MCF 10A (cell line): Measurements from ENCODE around the gene SMOC2. TPM values are rescaled to one million over a fixed set of nuclear protein-coding genes. Genes with fewer than 3 reads are reported as not detected.

Experiments
- BruUV-seq: library from RNA; stranded (reverse); fragments of 400-500 nt; replicated peaks from 2 replicates; lab custom pipeline; 2021; lab: Mats Ljungman, UMichigan
- CTCF ChIA-PET: fragments of 300-600 bp; sonication (Branson Sonifier 250); formaldehyde crosslinking; extraction: SDS; loops from one replicate; lab custom pipeline; 2021; ENCODE audit warnings: antibody characterized with exemption, inconsistent platforms; lab: Yijun Ruan, JAX
- POLR2A ChIA-PET: fragments of 300-600, 350-650 bp; sonication (Branson Sonifier 250); formaldehyde crosslinking; extraction: SDS; loops from one replicate; lab custom pipeline; 2020; ENCODE audit warnings: antibody characterized with exemption, inconsistent platforms; lab: Yijun Ruan, JAX
- DNase-seq: peaks from one replicate; pipeline ENCODE4 v3.0.0-alpha.2; 2018; ENCODE audit not compliant: unreplicated experiment
- H3K27ac Mint-ChIP-seq: one replicate; pipeline ENCODE4 v1.8.0; 2022; ENCODE audit warnings: mild to moderate bottlenecking, low read depth, mixed read lengths; ENCODE audit not compliant: unreplicated experiment
- H3K27me3 Mint-ChIP-seq: one replicate; pipeline ENCODE4 v1.8.0; 2022; ENCODE audit warnings: mixed read lengths; ENCODE audit not compliant: insufficient read depth, unreplicated experiment
- H3K36me3 Mint-ChIP-seq: one replicate; pipeline ENCODE4 v1.8.0; 2022; ENCODE audit warnings: mild to moderate bottlenecking, moderate library complexity, mixed read lengths; ENCODE audit not compliant: insufficient read depth, unreplicated experiment
- H3K4me1 Mint-ChIP-seq: one replicate; pipeline ENCODE4 v1.8.0; 2022; ENCODE audit warnings: mixed read lengths; ENCODE audit not compliant: insufficient read depth, unreplicated experiment
- H3K4me3 Mint-ChIP-seq: one replicate; pipeline ENCODE4 v1.8.0; 2022; ENCODE audit warnings: mild to moderate bottlenecking, moderate library complexity, mixed read lengths; ENCODE audit not compliant: unreplicated experiment
- H3K9me3 Mint-ChIP-seq: one replicate; pipeline ENCODE4 v1.8.0; 2022; ENCODE audit warnings: mixed read lengths; ENCODE audit not compliant: unreplicated experiment
- intact Hi-C: fragments of 100-400 bp; cut with micrococcal nuclease; formaldehyde crosslinking; loops from 2 replicates; pipeline ENCODE4 v1.14.1; 2022
- total RNA-seq: library from RNA; stranded (reverse); gene quantifications from 2 replicates; pipeline ENCODE4 v1.2.3, GENCODE V29; 2022
- TF ChIP-seq, protein P1 (sequence below): fragments of 200-600 bp; IDR thresholded peaks from one replicate; pipeline ENCODE4 v1.8.0; 2022; ENCODE audit warnings: antibody characterized with exemption, mild to moderate bottlenecking; ENCODE audit not compliant: unreplicated experiment

Gene SMOC2
- total RNA-seq, 1 experiment from 2014 or later = not detected

DNA sequence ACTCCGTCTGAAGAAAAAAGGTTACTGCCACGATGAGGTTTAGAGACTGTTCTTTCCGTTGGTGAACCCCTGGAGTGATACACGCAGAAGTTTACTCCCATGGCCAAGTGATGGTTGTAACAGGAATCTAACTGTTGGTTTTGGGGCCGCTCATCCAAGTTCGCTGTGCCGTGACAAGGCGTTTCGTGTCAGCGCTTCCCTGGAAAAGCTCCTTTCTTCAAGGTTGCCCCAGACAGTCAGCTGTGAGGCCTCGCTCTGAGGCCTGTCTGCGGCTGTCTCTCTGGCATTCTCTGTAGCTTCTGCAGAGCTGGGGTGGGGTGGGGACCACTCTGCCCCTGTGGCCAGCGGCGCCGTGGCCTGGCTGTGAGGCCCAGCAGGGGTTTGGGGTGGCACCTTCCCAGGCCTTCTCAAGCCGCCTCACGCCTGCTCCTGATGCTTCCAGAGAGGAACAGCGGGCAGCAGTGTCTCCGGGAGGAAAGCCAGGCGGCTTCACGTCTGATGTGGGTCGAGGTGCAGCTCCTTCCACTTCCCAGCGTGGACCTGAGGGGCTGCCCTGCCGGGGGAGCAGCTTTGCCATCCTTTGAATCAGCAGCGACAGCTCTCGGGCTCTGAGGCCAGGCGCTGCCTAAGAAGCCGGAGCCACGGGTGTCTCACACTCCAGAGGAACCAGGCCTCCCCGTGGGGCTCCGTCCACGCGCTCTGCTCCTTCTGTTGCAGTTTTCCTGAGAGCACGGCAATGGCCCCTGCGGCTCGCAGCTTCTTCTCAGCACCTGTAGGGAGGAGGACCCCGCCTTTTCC, 76.2 kb downstream of the SMOC2 start:
- Mint-ChIP-seq H3K27me3 (peaks cover 59% of the 10 kb centered on the region), H3K4me3 (no peak overlapping the region), H3K27ac (no peak overlapping the region), H3K9me3 (no peaks in the 10 kb centered on the region), H3K36me3 (no peaks in the 10 kb centered on the region), H3K4me1 (no peaks in the 10 kb centered on the region)
- no peak for DNase-seq
- no TSS peak for BruUV-seq
- POLR2A ChIA-PET = no interaction called here
- CTCF ChIA-PET = no interaction called here
- intact Hi-C loops = no loop called here
- TF ChIP-seq, protein P1, sequence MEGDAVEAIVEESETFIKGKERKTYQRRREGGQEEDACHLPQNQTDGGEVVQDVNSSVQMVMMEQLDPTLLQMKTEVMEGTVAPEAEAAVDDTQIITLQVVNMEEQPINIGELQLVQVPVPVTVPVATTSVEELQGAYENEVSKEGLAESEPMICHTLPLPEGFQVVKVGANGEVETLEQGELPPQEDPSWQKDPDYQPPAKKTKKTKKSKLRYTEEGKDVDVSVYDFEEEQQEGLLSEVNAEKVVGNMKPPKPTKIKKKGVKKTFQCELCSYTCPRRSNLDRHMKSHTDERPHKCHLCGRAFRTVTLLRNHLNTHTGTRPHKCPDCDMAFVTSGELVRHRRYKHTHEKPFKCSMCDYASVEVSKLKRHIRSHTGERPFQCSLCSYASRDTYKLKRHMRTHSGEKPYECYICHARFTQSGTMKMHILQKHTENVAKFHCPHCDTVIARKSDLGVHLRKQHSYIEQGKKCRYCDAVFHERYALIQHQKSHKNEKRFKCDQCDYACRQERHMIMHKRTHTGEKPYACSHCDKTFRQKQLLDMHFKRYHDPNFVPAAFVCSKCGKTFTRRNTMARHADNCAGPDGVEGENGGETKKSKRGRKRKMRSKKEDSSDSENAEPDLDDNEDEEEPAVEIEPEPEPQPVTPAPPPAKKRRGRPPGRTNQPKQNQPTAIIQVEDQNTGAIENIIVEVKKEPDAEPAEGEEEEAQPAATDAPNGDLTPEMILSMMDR = no peak

DNA sequence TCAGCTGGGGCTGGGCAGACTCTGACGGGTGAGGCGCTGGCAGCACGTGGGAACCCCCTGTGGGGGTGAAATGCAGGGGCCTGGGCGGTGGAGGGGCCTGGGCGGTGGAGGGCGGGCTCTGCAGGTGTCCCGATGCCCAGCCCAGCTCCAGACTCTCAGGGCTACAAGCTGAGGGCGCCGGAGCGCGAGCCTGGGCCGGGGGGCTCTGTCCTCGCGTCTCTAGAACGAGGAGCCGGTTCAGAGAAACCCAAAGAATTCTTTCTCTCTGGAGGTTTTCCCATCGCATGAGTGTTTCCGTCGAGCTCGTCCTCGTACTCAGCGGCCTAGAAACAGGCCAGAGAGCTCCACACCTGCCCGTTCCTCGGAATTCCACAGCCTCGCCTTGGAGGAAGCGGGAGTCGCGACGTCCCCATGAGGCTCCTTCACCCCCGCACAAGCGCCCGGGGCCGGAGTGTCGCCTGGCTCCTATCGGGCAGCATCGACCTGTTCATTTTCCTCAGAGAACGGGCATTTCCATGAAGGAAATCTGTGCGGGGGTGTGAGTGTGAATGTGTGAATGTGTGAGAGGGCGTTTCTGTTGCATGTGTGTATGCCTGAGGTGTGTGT, 76.9 kb downstream of the SMOC2 start:
- Mint-ChIP-seq H3K9me3 (no peaks in the 10 kb centered on the region), H3K4me3 (no peak overlapping the region), H3K27ac (no peak overlapping the region), H3K4me1 (no peaks in the 10 kb centered on the region), H3K27me3 (peaks cover 66% of the 10 kb centered on the region), H3K36me3 (no peaks in the 10 kb centered on the region)
- TF ChIP-seq, protein P1 = no peak
- POLR2A ChIA-PET = interaction anchor here (0.7 kb wide), 1 partner anchor 14 kb away, joined by 3 read pairs; no protein-coding TSS in a partner anchor
- CTCF ChIA-PET = no interaction called here
- intact Hi-C loops = no loop called here
- BruUV-seq = no TSS peak
- no peak for DNase-seq

DNA sequence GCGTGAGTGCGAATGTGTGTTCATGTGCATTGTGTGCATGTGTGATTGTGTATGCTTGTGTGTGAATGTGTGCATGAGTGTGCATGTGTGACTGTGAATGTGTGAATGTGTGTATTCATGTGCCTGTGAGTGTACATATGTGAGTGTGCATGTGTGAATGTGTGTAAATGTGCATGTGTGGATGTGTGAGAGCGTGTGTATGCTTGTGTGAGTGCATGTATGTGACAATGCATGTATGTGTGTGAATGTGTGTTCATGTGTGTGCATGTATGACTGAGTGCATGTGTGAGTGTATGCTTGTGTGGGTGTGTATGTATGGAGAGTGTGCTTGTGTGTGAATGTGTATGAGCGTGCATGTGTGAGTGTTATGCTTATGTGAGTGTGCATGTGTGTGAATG, 77.4 kb downstream of the SMOC2 start:
- Mint-ChIP-seq H3K4me1 (no peaks in the 10 kb centered on the region), H3K9me3 (no peaks in the 10 kb centered on the region), H3K27me3 (peaks cover 66% of the 10 kb centered on the region), H3K36me3 (no peaks in the 10 kb centered on the region), H3K4me3 (no peak overlapping the region), H3K27ac (no peak overlapping the region)
- ChIA-PET CTCF (no interaction called here), POLR2A (interaction anchor here (0.7 kb wide), 1 partner anchor 14 kb away, joined by 3 read pairs; no protein-coding TSS in a partner anchor)
- TF ChIP-seq, protein P1 = no peak
- no peak for DNase-seq
- BruUV-seq = no TSS peak
- intact Hi-C loops = no loop called here

DNA sequence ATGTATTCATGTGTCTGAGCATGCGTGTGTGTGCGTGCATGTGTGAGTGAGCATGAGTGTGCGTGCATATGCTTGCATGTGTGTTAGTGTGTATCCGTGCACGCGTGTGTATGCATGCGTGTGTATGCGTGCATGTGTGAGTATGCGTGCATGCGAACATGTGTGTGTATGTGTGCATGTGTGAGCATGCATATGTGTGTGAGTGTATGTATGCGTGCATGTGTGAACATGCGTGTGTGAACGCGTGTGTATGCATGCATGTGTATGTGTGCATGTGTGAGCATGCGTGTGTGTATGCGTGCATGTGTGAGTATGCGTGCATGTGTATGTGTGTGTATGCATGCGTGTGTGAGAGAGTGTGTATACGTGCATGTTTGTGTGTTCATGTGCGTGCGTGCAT, 77.9 kb downstream of the SMOC2 start:
- intact Hi-C loops = no loop called here
- H3K9me3 Mint-ChIP-seq = no peaks in the 10 kb centered on the region
- H3K27ac Mint-ChIP-seq = no peak overlapping the region
- no peak overlapping the region for H3K4me3 Mint-ChIP-seq
- no peak for DNase-seq
- ChIA-PET POLR2A (no interaction called here), CTCF (no interaction called here)
- no TSS peak for BruUV-seq
- TF ChIP-seq, protein P1 = no peak
- H3K4me1 Mint-ChIP-seq = no peaks in the 10 kb centered on the region
- H3K36me3 Mint-ChIP-seq = no peaks in the 10 kb centered on the region
- H3K27me3 Mint-ChIP-seq = peaks cover 61% of the 10 kb centered on the region
